Glomerular visceral epithelial cell (primary cell): ENCODE results near the gene PAPPA2.

ENCODE experiments used
- DNase-seq: peaks from one replicate; pipeline ENCODE4 v3.0.0-alpha.2; 2016; ENCODE audit errors: extremely low spot score

Gene PAPPA2

GRCh38 chr1:176767714-176768136, 304.8 kb downstream of the PAPPA2 start:
- DNase-seq: no peak

- no peak for DNase-seq
Observed at GRCh38 chr1:176768532-176768931, 305.6 kb downstream of the PAPPA2 start.

DNA sequence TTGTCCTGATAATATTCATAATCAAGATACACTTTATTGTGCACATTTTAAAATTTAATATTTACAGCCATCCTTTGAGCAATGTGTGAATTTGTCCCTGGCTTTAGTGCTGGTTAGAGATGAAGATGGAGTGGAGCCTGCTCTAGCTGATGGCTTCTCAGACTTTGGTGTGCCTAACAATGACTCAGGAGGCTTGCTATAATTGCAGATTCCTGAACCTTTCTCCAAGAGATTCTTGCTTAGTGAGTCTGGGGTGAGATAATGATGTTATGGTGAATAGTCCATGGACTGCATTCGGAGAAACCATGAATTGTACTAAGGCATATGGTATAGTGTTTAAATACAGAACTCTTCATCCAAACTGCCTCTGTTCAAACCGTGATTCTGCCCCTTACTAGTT, 307.1 kb downstream of the PAPPA2 start:
- DNase-seq: no peak

DNA sequence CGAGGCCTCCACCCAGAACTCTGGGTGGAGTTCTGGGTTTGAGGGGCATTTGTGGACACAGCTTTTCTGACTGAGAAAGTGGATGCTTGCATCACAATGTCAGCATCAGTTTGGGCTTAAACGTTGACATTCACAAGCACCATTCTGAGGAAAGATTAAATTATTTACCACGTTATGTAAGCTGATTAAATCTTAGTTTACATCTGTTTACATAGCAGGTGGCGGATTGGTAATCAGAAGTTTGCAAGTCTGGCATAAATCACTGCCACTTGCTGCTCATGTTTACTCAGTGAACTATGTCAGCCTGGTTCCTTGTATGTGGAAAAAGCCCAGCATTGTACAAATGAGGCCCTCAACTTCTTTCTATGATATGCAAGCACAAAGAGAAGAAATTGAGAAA, 310.1 kb downstream of the PAPPA2 start:
- no peak for DNase-seq

- no peak for DNase-seq
Observed at GRCh38 chr1:176774224-176774623, 311.2 kb downstream of the PAPPA2 start.

DNA sequence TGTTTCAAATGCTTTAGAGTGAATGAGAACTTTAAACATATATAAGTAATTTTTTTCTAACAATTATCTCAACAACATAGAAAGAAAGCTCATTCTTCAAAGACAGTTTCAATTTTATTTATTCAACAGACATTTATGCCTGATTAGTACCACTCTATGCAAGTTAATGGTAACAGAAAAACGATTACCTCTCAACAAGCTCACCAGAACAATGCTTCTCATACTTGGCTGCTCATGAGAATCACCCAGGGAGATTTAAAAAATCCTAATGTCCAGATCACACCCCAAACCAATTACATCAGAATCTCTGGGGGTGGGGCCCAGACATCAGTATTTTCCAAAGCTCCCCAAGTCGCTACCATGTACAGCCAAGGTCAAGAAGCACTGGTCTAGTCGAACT, 312.4 kb downstream of the PAPPA2 start:
- DNase-seq: no peak

GRCh38 chr1:176775996-176776395, 313.0 kb downstream of the PAPPA2 start:
- no peak for DNase-seq

DNA sequence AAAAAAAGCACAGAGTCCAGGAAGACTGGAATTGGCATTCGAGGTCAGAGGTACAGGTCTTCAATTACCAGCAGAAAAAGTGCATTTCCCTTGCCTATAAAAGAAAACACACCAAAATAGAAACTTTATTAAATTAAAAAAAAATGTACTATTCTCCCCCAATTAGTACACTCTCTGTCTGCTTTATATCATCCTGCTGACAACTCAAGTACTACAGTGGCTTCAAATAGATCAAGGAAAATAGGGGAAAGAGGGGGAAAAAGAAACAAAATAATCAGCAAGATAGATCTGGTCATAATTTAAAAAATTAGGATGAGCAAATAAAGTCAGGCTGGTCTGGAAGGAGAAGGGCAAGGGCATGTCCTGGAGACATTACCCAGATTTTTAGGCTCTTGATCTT, 315.1 kb downstream of the PAPPA2 start:
- no peak for DNase-seq

DNA sequence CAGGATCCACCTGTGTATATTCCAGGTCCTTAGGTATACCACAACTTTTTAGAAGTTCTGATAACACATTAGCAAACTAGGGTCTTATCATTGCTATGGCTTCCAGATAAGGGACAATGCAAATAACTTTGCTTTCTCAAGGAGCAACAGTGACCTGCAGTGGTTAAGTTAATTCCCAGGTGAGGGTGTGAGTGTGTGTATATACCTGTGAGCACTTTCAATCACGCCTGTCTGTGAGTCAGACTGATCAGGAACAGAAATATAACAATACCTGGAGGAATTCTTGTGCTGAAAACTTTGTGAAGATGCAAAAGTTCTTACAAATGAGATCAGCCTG, 317.0 kb downstream of the PAPPA2 start:
- no peak for DNase-seq

- DNase-seq: no peak
Observed at GRCh38 chr1:176783309-176783708, 320.3 kb downstream of the PAPPA2 start.

- no peak for DNase-seq
Observed at GRCh38 chr1:176785056-176785455, 322.1 kb downstream of the PAPPA2 start.

DNA sequence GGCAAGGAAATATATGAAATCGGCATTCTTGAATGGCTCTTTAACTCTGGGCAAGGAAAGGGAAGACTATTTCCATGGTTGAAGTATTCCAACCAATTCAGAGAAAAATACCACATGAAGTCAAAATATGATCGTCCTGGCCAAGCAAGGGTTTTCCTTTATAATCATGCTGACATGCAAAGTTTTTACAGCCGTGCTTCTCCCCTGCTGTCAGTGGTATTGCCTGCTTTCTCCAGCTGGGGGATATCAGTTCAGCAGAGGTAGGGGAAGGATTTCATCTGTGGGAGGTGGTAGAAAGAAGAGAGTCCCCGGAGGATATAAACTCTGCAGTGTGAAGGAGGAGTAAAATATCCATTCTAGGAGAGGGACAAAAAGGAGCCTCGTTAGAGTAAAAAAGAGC, 322.8 kb downstream of the PAPPA2 start:
- no peak for DNase-seq

GRCh38 chr1:176786274-176786673, 323.3 kb downstream of the PAPPA2 start:
- no peak for DNase-seq

DNA sequence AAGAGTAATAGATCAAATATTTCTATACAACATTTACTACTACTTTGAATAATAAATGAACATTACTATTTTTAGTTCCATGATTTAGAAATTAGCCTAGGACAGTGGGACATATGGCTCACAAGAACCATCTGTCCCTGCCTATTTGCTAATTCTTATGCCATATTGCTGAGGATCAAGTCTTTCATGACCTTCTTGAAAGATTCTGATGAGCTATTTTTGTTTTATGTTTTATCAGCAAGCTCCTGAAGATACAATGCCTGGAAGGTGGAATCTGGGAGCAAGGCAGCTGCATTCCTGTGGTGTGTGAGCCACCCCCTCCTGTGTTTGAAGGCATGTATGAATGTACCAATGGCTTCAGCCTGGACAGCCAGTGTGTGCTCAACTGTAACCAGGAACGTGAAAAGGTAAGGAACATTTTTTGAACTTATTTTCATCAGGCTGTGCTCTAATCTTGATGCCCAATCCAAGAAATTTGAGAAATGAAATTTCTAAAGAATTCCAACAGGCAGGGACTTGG, 326.7 kb downstream of the PAPPA2 start:
- peak; percentile 17 for DNase-seq

DNA sequence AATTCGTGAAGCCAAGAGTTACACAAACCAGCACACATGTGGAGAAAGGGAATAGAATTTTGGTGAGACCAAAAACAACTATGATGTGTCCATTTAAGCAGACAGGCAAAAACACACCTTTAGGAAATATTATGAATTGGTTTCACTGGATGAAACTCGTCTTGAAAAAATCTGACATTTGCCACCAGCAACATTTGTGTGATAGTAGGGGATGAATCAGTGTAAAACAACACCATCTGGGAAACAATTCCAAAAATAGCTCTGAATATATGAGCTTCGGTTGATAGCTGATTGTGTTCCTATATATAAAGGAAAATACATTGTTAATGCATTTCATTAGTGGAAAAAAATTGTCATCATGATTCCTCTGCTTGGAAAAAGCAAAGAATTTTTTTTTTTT, 327.8 kb downstream of the PAPPA2 start:
- no peak for DNase-seq

DNA sequence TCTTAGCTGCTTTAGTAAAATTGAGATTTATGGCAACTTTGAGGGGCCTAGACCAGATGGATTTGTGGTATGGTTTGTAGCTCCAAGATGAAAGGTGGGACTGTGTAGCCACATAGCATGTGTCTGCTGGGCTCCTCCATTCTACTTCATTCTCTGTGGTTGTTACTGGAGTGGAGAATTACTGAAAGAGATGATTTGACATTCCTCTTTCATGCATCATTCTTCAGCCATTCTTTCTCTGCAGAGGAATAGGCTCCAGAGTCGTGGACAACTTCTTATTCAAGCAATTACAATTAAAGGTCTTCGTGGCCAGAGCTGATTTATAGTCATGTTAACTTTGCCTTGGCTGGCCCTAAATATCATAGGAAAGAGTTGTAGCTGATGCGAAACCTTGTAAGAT, 328.9 kb downstream of the PAPPA2 start:
- DNase-seq: no peak

GRCh38 chr1:176794897-176795508, 332.0 kb downstream of the PAPPA2 start:
- no peak for DNase-seq

DNA sequence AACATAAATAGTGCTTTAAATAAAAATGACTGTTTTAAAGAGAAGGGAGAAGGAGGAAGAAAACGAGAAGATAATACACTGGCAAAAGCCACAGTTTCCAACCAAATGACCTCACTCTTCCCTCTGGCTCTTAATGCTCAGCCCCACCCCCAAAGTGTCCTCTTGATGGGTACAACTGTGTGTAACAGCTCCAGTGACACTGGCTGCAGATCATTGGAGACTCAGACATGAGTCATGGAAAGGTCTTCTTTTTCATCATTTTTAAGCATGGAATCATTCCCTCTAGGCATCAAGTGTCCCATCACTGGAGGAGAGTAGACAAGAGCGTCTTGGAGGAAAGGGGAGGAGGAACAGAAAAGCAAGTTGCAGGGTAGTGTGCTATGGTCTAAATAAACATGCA, 333.0 kb downstream of the PAPPA2 start:
- DNase-seq: no peak

DNA sequence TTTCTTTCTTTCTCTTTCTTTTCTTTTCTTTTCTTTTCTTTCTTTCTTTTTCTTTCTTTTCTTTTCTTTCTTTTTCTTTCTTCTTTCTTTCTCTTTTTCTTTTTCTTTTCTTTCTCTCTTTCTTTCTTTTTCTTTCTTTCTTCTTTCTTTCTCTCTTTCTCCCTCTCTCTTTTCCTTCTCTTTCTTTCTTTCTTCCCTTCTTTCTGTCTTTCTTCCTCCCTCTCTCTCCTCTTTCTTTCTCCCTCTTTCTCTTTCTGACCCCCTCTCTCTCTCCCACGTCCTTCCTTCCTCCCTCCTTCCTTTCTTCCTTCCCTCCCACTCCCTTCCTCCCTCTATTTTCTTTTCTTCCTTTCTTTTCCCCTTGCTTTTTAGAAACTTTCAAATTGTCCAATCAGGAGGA, 333.6 kb downstream of the PAPPA2 start:
- DNase-seq: no peak

- DNase-seq: no peak
Observed at GRCh38 chr1:176799327-176799726, 336.4 kb downstream of the PAPPA2 start.

DNA sequence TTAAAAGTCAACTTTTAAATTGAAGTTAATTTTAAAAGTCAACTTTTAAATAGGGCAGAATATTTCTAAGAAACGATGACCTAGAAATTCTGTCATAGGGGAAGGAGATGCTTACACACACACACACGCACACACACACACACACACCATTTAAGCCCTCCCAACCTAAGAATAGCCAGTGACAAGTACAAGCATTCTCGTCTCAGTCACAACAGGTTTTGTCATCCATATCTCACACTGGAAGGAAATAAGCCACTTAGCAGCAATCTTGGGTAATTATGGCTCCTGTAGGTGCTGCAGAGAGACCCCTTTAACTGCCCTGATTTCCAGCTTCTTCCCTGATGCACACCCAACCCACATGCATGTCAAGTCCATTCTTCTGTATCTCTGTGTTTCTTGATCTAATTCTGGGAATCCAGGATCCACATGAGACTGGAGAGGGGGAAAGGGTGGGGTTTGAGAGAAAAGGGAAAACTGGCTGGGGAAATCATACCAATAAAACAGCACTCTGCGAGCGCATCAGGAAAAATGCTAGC, 338.1 kb downstream of the PAPPA2 start:
- no peak for DNase-seq

DNA sequence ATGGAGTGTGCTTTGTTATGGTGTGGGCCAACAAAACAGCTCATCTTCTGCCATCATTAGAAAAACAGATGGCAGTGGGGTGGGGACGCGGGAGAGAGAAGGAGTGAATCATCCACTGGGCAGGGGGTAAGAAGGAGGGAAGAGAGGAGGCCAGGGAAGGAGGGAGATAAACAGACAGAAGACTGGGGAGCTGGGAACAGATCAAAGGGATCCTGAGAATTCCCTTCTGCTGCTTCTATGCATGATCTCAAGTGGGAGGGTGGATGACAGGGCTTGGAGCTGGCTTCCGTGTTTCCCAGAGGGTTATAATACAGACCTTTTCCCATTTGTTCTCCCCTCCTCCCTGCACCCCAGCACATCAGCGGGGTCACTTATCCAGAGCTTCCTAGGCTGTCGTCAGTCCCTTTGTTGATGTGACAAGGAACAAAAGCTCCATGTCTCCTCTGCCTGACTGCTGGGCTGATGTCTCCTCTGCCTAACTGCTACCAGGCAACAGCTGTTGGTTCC, 338.6 kb downstream of the PAPPA2 start:
- DNase-seq: no peak

DNA sequence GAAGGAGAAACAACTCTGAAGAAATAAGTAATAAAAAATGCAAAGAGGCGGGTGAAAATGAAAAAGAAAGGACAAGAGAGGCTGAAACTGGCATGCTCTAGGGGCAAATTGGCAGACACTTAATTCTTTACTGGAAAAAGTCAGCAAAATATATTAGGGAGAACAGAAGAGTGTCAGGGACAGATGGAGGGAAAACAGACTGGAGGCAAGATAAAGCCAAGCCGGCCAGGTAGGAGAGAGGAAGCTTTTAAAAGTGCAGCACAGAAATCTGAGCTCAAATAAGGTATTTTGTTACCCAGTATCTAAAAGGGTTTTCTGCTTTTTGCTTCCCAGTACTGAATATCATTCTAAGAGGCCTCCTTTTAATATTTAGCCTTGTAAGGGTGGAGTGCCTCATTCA, 339.3 kb downstream of the PAPPA2 start:
- no peak for DNase-seq

- DNase-seq: no peak
Observed at GRCh38 chr1:176803042-176803441, 340.1 kb downstream of the PAPPA2 start.
